Breast epithelium (tissue), 3 donors: ENCODE data around the gene ALK.

ENCODE experiments used
- POLR2A ChIP-seq: fragments of 450-650 bp; IDR thresholded peaks from one replicate; pipeline ENCODE4 v1.6.1; 2016; ENCODE audit warnings: antibody characterized with exemption, mild to moderate bottlenecking, moderate library complexity
- TF ChIP-seq, protein P1 (sequence below), 3 donors: fragments of 450-650 bp; IDR thresholded peaks; one replicate each; pipeline ENCODE4 v1.5.1; 2016 to 2017; ENCODE audit warnings: antibody characterized with exemption in 3 of 3, mild to moderate bottlenecking in 3 of 3, moderate library complexity in 3 of 3

- TF ChIP-seq, protein P1, sequence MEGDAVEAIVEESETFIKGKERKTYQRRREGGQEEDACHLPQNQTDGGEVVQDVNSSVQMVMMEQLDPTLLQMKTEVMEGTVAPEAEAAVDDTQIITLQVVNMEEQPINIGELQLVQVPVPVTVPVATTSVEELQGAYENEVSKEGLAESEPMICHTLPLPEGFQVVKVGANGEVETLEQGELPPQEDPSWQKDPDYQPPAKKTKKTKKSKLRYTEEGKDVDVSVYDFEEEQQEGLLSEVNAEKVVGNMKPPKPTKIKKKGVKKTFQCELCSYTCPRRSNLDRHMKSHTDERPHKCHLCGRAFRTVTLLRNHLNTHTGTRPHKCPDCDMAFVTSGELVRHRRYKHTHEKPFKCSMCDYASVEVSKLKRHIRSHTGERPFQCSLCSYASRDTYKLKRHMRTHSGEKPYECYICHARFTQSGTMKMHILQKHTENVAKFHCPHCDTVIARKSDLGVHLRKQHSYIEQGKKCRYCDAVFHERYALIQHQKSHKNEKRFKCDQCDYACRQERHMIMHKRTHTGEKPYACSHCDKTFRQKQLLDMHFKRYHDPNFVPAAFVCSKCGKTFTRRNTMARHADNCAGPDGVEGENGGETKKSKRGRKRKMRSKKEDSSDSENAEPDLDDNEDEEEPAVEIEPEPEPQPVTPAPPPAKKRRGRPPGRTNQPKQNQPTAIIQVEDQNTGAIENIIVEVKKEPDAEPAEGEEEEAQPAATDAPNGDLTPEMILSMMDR (IDR thresholded peaks at IDR 0.05) = no peak
- TF ChIP-seq POLR2A = no peak
Measured at GRCh38 chr2:29154610-29155009, 766.8 kb downstream of the ALK start.
